ENCODE data around the gene EME1. TPM values are rescaled to one million over a fixed set of nuclear protein-coding genes. Genes with fewer than 3 reads are reported as not detected.

Gene EME1
- total RNA-seq, 2 experiments from 2014 or later, result 0.36 to 0.92 TPM

GRCh38 chr17:50388728-50389127 lies 15.7 kb downstream of the EME1 start:
- no peaks in the 10 kb centered on the region for H3K4me1 ChIP-seq (ENCODE audit: insufficient read depth, low read length)
- Mint-ChIP-seq H3K9me3 (no peaks in the 10 kb centered on the region), H3K27me3 (no peaks in the 10 kb centered on the region), H3K36me3 (ENCODE audit: low read depth) (peaks cover 100% of the 10 kb centered on the region), H3K4me1 (ENCODE audit: low read depth) (peaks cover 8% of the 10 kb centered on the region), H3K4me3 (no peak overlapping the region), H3K27ac (no peak overlapping the region)
- H3K36me3 ChIP-seq (ENCODE audit: insufficient read depth, low read length), result peaks cover 95% of the 10 kb centered on the region
- ChIA-PET POLR2A (interaction anchor here (1.5 kb wide), 1 partner anchor 9 kb away, joined by 9 read pairs; the partner anchor contains the start of gene LRRC59), CTCF (interaction anchor here (0.6 to 1.3 kb wide), 2 partner anchors 9 to 975 kb away, joined by 3 to 6 read pairs; partner anchors contain the start of gene LRRC59)
- H3K27ac ChIP-seq (ENCODE audit: low read depth in 1 of 2, low read length in 2 of 2), result no peak overlapping the region
- ATAC-seq (ENCODE audit: poor library complexity) (no peak), DNase-seq (no peak)
- intact Hi-C loops (cut with DNase I, micrococcal nuclease), result loop anchor here in 1 of 2 experiments (10.0 kb wide), 1 partner anchor 1414 kb away; no protein-coding TSS in a partner anchor
- H3K9me3 ChIP-seq (ENCODE audit: control insufficient read depth in 1 of 2, insufficient read depth in 1 of 2, low read length in 2 of 2), result no peaks in the 10 kb centered on the region
- H3K27me3 ChIP-seq (ENCODE audit: control insufficient read depth in 1 of 2, insufficient read depth in 2 of 2, low read length in 2 of 2), result no peaks in the 10 kb centered on the region
- no peak for TF ChIP-seq CTCF (IDR thresholded peaks at IDR 0.05)
- H3K4me3 ChIP-seq (ENCODE audit: low read length), result no peak overlapping the region

GRCh38 chr17:50389534-50389933 lies 16.5 kb downstream of the EME1 start:
- Histone ChIP-seq H3K27me3 (ENCODE audit: control insufficient read depth in 1 of 2, insufficient read depth in 2 of 2, low read length in 2 of 2) (no peaks in the 10 kb centered on the region), H3K9me3 (ENCODE audit: control insufficient read depth in 1 of 2, insufficient read depth in 1 of 2, low read length in 2 of 2) (no peaks in the 10 kb centered on the region), H3K36me3 (ENCODE audit: insufficient read depth, low read length) (peaks cover 95% of the 10 kb centered on the region), H3K4me3 (ENCODE audit: low read length) (no peak overlapping the region), H3K4me1 (ENCODE audit: insufficient read depth, low read length) (no peaks in the 10 kb centered on the region), H3K27ac (ENCODE audit: low read depth in 1 of 2, low read length in 2 of 2) (no peak overlapping the region)
- ATAC-seq (ENCODE audit: poor library complexity), result no peak
- Mint-ChIP-seq H3K4me3 (no peak overlapping the region), H3K27me3 (no peaks in the 10 kb centered on the region), H3K9me3 (no peaks in the 10 kb centered on the region), H3K4me1 (ENCODE audit: low read depth) (peaks cover 13% of the 10 kb centered on the region), H3K27ac (no peak overlapping the region), H3K36me3 (ENCODE audit: low read depth) (peaks cover 100% of the 10 kb centered on the region)
- intact Hi-C loops (cut with DNase I, micrococcal nuclease), result loop anchor here in 1 of 2 experiments (10.0 kb wide), 1 partner anchor 1415 kb away; no protein-coding TSS in a partner anchor
- POLR2A ChIA-PET, result interaction anchor here (1.5 kb wide), 1 partner anchor 8 kb away, joined by 9 read pairs; the partner anchor contains the start of gene LRRC59
- DNase-seq, result no peak
- CTCF ChIA-PET, result interaction anchor here (0.6 to 1.3 kb wide), 2 partner anchors 8 to 976 kb away, joined by 3 to 6 read pairs; partner anchors contain the start of gene LRRC59
- TF ChIP-seq CTCF (IDR thresholded peaks at IDR 0.05), result no peak

- Mint-ChIP-seq H3K4me1 (ENCODE audit: low read depth) (peaks cover 37% of the 10 kb centered on the region), H3K4me3 (no peak overlapping the region), H3K27me3 (no peaks in the 10 kb centered on the region), H3K9me3 (no peaks in the 10 kb centered on the region), H3K36me3 (ENCODE audit: low read depth) (peaks cover 87% of the 10 kb centered on the region), H3K27ac (no peak overlapping the region)
- DNase-seq (no peak), ATAC-seq (ENCODE audit: poor library complexity) (no peak)
- H3K36me3 ChIP-seq (ENCODE audit: insufficient read depth, low read length), result peaks cover 74% of the 10 kb centered on the region
- H3K4me1 ChIP-seq (ENCODE audit: insufficient read depth, low read length), result peaks cover 27% of the 10 kb centered on the region
- ChIA-PET CTCF (no interaction called here), POLR2A (no interaction called here)
- H3K4me3 ChIP-seq (ENCODE audit: low read length), result no peak overlapping the region
- no peaks in the 10 kb centered on the region for H3K27me3 ChIP-seq (ENCODE audit: control insufficient read depth in 1 of 2, insufficient read depth in 2 of 2, low read length in 2 of 2)
- H3K27ac ChIP-seq (ENCODE audit: low read depth in 1 of 2, low read length in 2 of 2), result no peak overlapping the region
- intact Hi-C loops (cut with DNase I, micrococcal nuclease), result no loop called here
- no peak for TF ChIP-seq CTCF (IDR thresholded peaks at IDR 0.05)
- H3K9me3 ChIP-seq (ENCODE audit: control insufficient read depth in 1 of 2, insufficient read depth in 1 of 2, low read length in 2 of 2), result no peaks in the 10 kb centered on the region
These were observed 19.6 kb downstream of the EME1 start for GRCh38 chr17:50392621-50393020.

All from CD4-positive, alpha-beta T cell (primary cell).